ENCODE results near the gene EIF5. TPM values are rescaled to one million over a fixed set of nuclear protein-coding genes. Genes with fewer than 3 reads are reported as not detected.

The EIF5 gene
- total RNA-seq, 4 donors from 2014 or later = 210 to 312 (median 266) TPM

DNA sequence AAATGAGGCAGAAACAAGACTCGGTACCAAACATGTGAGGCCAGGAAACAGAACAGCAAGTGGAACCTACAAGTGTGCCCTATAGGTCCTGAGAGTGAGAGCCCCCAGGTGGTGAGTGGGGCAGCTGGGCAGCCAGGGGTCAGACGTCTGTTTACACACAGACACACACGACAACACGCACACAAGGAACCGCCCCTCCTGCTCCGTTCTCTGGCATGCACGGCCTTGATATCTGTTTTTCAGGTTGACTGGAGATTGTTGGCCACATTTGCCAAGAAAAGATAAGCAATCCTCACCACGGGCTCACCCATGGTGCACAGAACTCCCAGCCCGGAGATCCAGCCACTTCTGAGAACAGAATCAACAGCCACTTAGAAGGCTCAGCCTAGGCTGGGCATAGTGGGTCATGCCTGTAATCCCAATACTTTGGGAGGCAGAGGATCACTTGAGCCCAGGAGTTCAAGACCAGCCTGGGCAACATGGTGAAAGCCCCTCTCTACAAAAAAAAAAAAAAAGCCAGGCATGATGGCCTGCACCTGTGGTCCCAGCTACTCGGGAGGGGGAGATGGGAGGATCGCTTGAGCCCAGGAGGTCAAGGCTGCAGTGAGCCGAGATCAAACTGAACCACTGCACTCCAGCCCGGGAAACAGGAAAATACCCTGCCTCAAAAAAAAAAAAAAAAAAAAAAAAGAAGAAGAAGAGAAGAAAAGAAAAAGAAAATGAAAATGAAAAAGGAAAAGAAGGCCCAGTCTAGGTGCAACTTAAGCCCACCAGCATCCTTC, 19.4 kb upstream of the EIF5 start:
- TF ChIP-seq POLR2A (IDR thresholded peaks at IDR 0.05) (no peak), EP300 (IDR thresholded peaks at IDR 0.05; ENCODE audit: low read depth) (no peak), POLR2AphosphoS5 (IDR thresholded peaks at IDR 0.05) (no peak)
- TF ChIP-seq, protein P1, sequence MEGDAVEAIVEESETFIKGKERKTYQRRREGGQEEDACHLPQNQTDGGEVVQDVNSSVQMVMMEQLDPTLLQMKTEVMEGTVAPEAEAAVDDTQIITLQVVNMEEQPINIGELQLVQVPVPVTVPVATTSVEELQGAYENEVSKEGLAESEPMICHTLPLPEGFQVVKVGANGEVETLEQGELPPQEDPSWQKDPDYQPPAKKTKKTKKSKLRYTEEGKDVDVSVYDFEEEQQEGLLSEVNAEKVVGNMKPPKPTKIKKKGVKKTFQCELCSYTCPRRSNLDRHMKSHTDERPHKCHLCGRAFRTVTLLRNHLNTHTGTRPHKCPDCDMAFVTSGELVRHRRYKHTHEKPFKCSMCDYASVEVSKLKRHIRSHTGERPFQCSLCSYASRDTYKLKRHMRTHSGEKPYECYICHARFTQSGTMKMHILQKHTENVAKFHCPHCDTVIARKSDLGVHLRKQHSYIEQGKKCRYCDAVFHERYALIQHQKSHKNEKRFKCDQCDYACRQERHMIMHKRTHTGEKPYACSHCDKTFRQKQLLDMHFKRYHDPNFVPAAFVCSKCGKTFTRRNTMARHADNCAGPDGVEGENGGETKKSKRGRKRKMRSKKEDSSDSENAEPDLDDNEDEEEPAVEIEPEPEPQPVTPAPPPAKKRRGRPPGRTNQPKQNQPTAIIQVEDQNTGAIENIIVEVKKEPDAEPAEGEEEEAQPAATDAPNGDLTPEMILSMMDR (IDR thresholded peaks at IDR 0.05) = no peak
- H3K9me3 ChIP-seq = no peaks in the 10 kb centered on the region
- H3K4me1 ChIP-seq = no peaks in the 10 kb centered on the region
- in situ Hi-C loops (cut with MboI; ENCODE audit: low pct_ligation_motif_present in 1 of 4, low pct_unique_long_range_greater_than_20kb in 1 of 4, low sequenced_read_pairs in 3 of 4) (no loop called here), intact Hi-C loops (cut with DNase I; ENCODE audit: low total_unique reads) (no loop called here)
- 46 to 60% methylated on average over 3 to 12 of the region's 13 CpGs for WGBS, 2 donors (ENCODE audit: low coverage in 1 of 2)
- no peaks in the 10 kb centered on the region for H3K36me3 ChIP-seq
- no peak overlapping the region for H3K27ac ChIP-seq
- no peak for DNase-seq
- no peak overlapping the region for H3K4me3 ChIP-seq
- H3K27me3 ChIP-seq = no peaks in the 10 kb centered on the region

DNA sequence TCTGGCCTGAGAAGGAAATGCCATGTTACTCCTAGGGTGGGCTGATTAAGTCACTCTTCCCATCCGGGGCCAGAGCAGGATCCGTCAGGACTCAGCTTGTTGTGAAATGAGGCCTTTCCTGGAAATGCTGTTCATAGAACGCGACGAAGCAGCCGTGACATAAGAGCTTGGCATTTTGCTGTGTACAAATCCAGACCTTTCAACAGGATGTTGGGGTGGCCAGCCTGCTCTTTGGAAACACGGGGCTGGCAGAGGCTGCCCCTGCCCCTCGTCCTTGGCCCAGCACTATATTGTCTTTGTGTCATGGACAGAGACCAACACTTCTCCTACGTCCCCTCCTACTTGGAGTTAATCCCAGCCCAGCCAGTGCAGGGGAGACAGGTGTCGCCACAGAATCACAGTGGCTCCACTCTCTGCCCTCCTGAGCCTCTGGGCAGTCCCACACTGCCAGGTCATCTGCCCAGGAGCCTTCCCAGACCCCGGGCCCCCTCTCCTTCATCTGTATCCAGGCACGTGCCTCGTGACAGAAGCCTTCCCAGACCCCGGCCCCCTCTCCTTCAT, 18.6 kb upstream of the EIF5 start:
- no peaks in the 10 kb centered on the region for H3K9me3 ChIP-seq
- intact Hi-C loops (cut with DNase I; ENCODE audit: low total_unique reads) = no loop called here
- TF ChIP-seq, protein P1 (IDR thresholded peaks at IDR 0.05) = no peak
- TF ChIP-seq POLR2AphosphoS5 (IDR thresholded peaks at IDR 0.05) (no peak), POLR2A (IDR thresholded peaks at IDR 0.05) (no peak), EP300 (IDR thresholded peaks at IDR 0.05; ENCODE audit: low read depth) (no peak)
- no peak overlapping the region for H3K4me3 ChIP-seq
- no peak for DNase-seq
- no peaks in the 10 kb centered on the region for H3K36me3 ChIP-seq
- H3K27ac ChIP-seq = no peak overlapping the region
- H3K27me3 ChIP-seq = no peaks in the 10 kb centered on the region
- H3K4me1 ChIP-seq = no peaks in the 10 kb centered on the region
- WGBS, 2 donors (ENCODE audit: low coverage in 1 of 2) = 86 to 89% methylated on average over 5 to 14 of the region's 14 CpGs
- in situ Hi-C loops (cut with MboI; ENCODE audit: low pct_ligation_motif_present in 1 of 4, low pct_unique_long_range_greater_than_20kb in 1 of 4, low sequenced_read_pairs in 3 of 4) = no loop called here

DNA sequence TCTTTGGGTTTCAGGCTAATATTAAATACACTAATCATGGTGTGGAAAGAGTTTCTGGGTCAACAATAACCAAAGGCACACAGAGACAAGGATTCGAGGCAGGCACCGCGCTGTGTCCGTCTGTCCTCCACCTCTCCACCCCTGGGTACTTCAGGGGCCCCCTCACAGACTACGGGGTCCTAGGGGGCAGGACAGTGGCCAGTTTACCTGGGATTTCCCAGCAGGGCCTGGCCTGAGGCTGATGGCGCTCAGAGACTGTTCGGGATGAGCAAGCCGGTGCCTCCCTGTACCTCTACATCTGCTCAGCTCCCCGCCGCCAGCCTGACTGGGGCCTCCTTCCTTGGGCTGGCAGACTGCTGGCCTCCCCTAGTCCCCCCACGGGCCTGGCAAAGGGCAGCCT, 18.1 kb upstream of the EIF5 start:
- Histone ChIP-seq H3K9me3 (no peaks in the 10 kb centered on the region), H3K4me3 (no peak overlapping the region), H3K27ac (no peak overlapping the region), H3K27me3 (no peaks in the 10 kb centered on the region), H3K4me1 (no peaks in the 10 kb centered on the region), H3K36me3 (no peaks in the 10 kb centered on the region)
- TF ChIP-seq EP300 (IDR thresholded peaks at IDR 0.05; ENCODE audit: low read depth) (no peak), POLR2A (IDR thresholded peaks at IDR 0.05) (no peak), POLR2AphosphoS5 (IDR thresholded peaks at IDR 0.05) (no peak)
- TF ChIP-seq, protein P1 (IDR thresholded peaks at IDR 0.05) = no peak
- 93% methylated on average over 7 of the region's 11 CpGs; no CpG with 5 or more reads in 1 of the 2 donors for WGBS, 2 donors (ENCODE audit: low coverage in 1 of 2)
- intact Hi-C loops (cut with DNase I; ENCODE audit: low total_unique reads) = no loop called here
- in situ Hi-C loops (cut with MboI; ENCODE audit: low pct_ligation_motif_present in 1 of 4, low pct_unique_long_range_greater_than_20kb in 1 of 4, low sequenced_read_pairs in 3 of 4) = no loop called here
- no peak for DNase-seq

DNA sequence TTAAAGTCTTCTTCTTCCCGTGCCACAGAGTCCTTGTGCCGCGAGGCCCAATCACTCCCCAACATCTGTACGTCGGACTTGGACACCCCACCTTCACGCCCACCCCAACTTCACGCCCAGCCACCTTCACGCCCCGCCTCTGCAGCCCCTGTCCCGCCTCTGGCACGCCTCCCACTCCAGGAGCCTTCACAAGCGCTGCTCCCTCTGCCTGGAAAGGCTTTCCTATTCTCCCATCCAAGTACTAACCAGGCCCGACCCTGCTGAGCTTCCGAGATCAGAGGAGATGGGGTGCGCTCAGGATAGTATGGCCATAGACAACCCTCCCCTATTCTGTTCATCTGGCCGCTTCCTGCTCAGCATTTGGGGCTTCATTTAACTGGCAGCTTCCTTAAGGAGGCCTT, 17.3 kb upstream of the EIF5 start:
- Histone ChIP-seq H3K27ac (no peak overlapping the region), H3K27me3 (no peaks in the 10 kb centered on the region), H3K4me1 (no peaks in the 10 kb centered on the region), H3K36me3 (no peaks in the 10 kb centered on the region), H3K4me3 (no peak overlapping the region), H3K9me3 (no peaks in the 10 kb centered on the region)
- no peak for TF ChIP-seq EP300 (IDR thresholded peaks at IDR 0.05; ENCODE audit: low read depth)
- TF ChIP-seq POLR2AphosphoS5 (IDR thresholded peaks at IDR 0.05) = no peak
- TF ChIP-seq, protein P1 (IDR thresholded peaks at IDR 0.05) = no peak
- no peak for TF ChIP-seq POLR2A (IDR thresholded peaks at IDR 0.05)
- WGBS, 2 donors (ENCODE audit: low coverage in 1 of 2) = 92% methylated on average over 16 of the region's 16 CpGs; no CpG with 5 or more reads in 1 of the 2 donors
- intact Hi-C loops (cut with DNase I; ENCODE audit: low total_unique reads) (no loop called here), in situ Hi-C loops (cut with MboI; ENCODE audit: low pct_ligation_motif_present in 1 of 4, low pct_unique_long_range_greater_than_20kb in 1 of 4, low sequenced_read_pairs in 3 of 4) (no loop called here)
- no peak for DNase-seq
